Testis (tissue), 3 donors: ENCODE measurements around the gene SH3BP1. TPM values are rescaled to one million over a fixed set of nuclear protein-coding genes. Genes with fewer than 3 reads are reported as not detected.
"Not testable (repeated sequence)": the region's sequence is repeated elsewhere in the genome, so short reads cannot be mapped to it uniquely, and the experiment has no call there.

ENCODE experiments used
- DNase-seq: peaks from one replicate; pipeline ENCODE4 v3.0.0-alpha.2; 2019
- H3K27ac ChIP-seq, 2 donors: fragments of 200-600 bp; sonication (generic); one replicate each; pipeline ENCODE4 v1.5.1; 2019
- H3K27me3 ChIP-seq: fragments of 200-600 bp; sonication (generic); one replicate; pipeline ENCODE4 v1.5.1; 2019
- H3K36me3 ChIP-seq: fragments of 200-600 bp; sonication (generic); one replicate; pipeline ENCODE4 v1.5.1; 2017; ENCODE audit warnings: low read depth; ENCODE audit errors: missing control alignments
- H3K4me1 ChIP-seq: fragments of 200-600 bp; sonication (generic); one replicate; pipeline ENCODE4 v1.5.1; 2019
- H3K4me3 ChIP-seq, 2 donors: fragments of 200-600 bp; sonication (generic); one replicate each; pipeline ENCODE4 v1.5.1; 2017 to 2019
- H3K9me3 ChIP-seq: fragments of 200-600 bp; sonication (generic); one replicate; pipeline ENCODE4 v1.5.1; 2017
- POLR2A ChIP-seq: fragments of 450-650 bp; IDR thresholded peaks from one replicate; pipeline ENCODE4 v1.6.1; 2017; ENCODE audit warnings: antibody characterized with exemption, mild to moderate bottlenecking, moderate library complexity
- WGBS, 2 donors: methylation state at CpG; one replicate each; pipeline ENCODE4 v1.1.5; 2018; 5-methylcytosine and 5-hydroxymethylcytosine counted together
- intact Hi-C: fragments of 100-400 bp; cut with DNase I; formaldehyde crosslinking; loops from one replicate; pipeline ENCODE4 v1.15.1; 2023; ENCODE audit warnings: low total_unique reads
- polyA plus RNA-seq: library from polyadenylated mRNA; stranded (reverse); fragments of 350-450 nt; fragmentation: Illumina TruSeq; extraction: RNeasy Lipid Tissue Mini Kit (QIAGEN cat#74804); gene quantifications from one replicate; pipeline ENCODE4 v1.2.3, GENCODE V29; 2014; ENCODE audit warnings: low read depth, low replicate concordance; ENCODE audit not compliant: insufficient read depth
- total RNA-seq, 2 donors: library from RNA; depleted of rRNA; stranded (reverse); fragments of >200 nt; gene quantifications; one replicate each; pipeline ENCODE4 v1.2.3, GENCODE V29; 2016
- TF ChIP-seq, protein P1 (sequence below), 3 experiments: fragments of 450-650 bp in 2 of 3; fragments of 200-600 bp in 1 of 3; sonication (generic) in 1 of 3; IDR thresholded peaks; one replicate each; pipeline ENCODE4 v1.5.1; 2016 to 2019; ENCODE audit warnings: antibody characterized with exemption in 3 of 3, mild to moderate bottlenecking in 2 of 3, moderate library complexity in 1 of 3

Gene SH3BP1
- total and polyA plus RNA-seq, 3 donors from 2014 or later: 11.9 to 23.6 (median 15.7) TPM

DNA sequence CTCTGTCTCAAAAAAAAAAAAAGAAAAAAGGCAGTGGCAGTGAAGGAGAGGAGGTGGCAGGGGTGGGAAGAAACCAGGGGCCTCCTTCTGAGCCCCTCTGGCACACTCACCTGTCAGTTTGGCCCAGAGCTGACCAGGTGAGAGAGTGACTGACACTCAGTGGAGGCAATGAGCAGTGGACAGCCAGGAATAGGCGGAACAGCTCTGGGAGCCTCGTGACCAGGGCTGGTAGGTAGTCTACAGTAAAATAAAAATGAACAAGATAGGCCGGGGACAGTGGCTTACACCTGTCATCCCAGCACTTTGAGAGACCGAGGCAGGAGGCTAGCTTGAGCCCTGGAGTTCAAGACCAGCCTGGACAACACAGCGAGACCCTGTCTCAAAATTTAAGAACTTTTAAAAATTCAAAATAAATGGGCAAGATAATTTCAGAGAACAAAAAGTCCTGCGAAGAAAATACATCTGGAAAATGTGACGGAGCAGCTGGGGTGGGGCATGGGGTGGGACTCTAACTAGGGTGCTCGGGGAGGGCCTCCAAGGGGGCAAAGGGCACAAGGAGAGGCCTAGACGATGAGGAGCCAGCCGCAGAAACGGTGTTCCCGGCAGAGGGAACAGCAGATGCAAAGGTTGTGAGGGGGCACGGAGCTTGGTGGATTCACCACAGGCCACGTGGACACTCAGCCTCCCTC is 15.2 kb downstream of the SH3BP1 start:
- no peaks in the 10 kb centered on the region for H3K36me3 ChIP-seq
- DNase-seq: no peak
- intact Hi-C loops: no loop called here

DNA sequence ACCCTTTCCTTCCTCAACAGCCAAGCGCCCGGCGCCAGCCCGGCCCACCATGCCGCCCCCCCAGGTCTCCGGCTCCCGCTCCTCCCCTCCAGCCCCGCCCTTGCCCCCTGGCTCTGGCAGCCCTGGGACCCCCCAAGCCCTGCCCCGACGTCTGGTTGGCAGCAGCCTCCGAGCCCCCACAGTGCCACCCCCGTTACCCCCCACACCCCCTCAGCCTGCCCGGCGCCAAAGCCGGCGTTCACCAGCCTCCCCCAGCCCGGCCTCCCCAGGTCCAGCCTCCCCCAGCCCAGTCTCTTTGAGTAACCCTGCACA is 15.7 kb downstream of the SH3BP1 start:
- Histone ChIP-seq H3K36me3 (no peaks in the 10 kb centered on the region), H3K4me3 (no peak overlapping the region), H3K27ac (no peak overlapping the region), H3K4me1 (peaks cover 10% of the 10 kb centered on the region), H3K27me3 (no peaks in the 10 kb centered on the region), H3K9me3 (no peaks in the 10 kb centered on the region)
- WGBS, 2 donors: 81 to 85% methylated on average over 14 to 17 of the region's 17 CpGs
- intact Hi-C loops: no loop called here
- TF ChIP-seq, protein P1, sequence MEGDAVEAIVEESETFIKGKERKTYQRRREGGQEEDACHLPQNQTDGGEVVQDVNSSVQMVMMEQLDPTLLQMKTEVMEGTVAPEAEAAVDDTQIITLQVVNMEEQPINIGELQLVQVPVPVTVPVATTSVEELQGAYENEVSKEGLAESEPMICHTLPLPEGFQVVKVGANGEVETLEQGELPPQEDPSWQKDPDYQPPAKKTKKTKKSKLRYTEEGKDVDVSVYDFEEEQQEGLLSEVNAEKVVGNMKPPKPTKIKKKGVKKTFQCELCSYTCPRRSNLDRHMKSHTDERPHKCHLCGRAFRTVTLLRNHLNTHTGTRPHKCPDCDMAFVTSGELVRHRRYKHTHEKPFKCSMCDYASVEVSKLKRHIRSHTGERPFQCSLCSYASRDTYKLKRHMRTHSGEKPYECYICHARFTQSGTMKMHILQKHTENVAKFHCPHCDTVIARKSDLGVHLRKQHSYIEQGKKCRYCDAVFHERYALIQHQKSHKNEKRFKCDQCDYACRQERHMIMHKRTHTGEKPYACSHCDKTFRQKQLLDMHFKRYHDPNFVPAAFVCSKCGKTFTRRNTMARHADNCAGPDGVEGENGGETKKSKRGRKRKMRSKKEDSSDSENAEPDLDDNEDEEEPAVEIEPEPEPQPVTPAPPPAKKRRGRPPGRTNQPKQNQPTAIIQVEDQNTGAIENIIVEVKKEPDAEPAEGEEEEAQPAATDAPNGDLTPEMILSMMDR (IDR thresholded peaks at IDR 0.05): no peak
- no peak for TF ChIP-seq POLR2A
- DNase-seq: no peak

More for the DNA sequence above, 15.2 kb downstream of the SH3BP1 start:
- Histone ChIP-seq H3K9me3 (no peaks in the 10 kb centered on the region), H3K4me1 (peaks cover 5% of the 10 kb centered on the region), H3K4me3 (no peak overlapping the region), H3K27ac (no peak overlapping the region), H3K27me3 (no peaks in the 10 kb centered on the region)
- TF ChIP-seq, protein P1 (IDR thresholded peaks at IDR 0.05): no peak
- TF ChIP-seq POLR2A: no peak
- 77 to 79% methylated on average over 14 of the region's 14 CpGs for WGBS, 2 donors

DNA sequence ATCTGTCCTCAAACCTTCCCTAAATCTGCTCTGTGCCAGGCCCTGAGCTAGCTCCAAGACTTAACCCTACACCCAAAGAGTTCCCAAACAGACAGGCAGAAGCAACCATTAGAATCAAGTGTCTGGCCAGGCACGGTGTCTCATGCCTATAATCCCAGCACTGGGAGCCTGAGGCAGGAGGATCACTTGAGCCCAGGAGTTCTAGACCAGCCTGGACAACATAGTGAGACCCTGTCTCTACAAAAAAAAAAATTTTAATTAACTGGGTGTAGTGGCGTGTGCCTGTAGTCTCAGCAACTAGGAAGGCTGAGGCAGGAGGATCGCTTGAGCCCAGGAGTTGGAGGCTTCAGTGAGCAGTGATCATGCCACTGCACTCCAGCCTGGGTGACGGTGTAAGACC is 17.1 kb downstream of the SH3BP1 start:
- intact Hi-C loops: not testable (repeated sequence)

DNA sequence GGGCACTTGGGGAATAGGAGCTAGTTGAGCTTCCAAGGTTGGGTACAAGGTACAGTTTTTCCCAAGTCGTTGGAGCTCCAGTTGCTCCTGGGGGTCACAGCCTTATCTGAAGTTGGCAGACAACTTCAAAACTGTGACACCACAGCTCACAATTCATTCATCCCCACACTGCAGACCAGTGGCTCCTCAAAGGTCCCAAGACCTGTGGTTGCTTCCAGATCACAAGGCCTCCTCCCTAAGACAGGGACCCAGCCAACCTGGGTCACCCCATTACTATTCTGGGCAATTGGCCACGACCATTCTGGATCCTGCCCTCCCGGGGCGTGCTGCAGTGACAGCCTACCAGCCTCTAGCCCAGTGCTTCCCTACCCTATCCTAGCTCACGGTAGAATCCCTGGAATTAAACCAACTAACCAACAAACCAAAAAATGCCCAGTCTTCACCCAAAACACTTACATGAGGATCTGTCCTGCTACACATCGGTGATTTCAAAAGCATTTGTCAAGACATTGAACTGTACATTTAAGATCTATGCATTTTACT is 18.2 kb downstream of the SH3BP1 start:
- intact Hi-C loops: no loop called here

More for the DNA sequence above, 17.1 kb downstream of the SH3BP1 start:
- not testable (repeated sequence) for H3K36me3 ChIP-seq, DNase-seq, H3K27ac ChIP-seq, H3K9me3 ChIP-seq, H3K27me3 ChIP-seq, H3K4me3 ChIP-seq
- WGBS, 2 donors: 90 to 96% methylated on average over 4 of the region's 4 CpGs
- peaks cover 23% of the 10 kb centered on the region for H3K4me1 ChIP-seq

More for the DNA sequence above, 18.2 kb downstream of the SH3BP1 start:
- Histone ChIP-seq H3K9me3 (no peaks in the 10 kb centered on the region), H3K27me3 (no peaks in the 10 kb centered on the region), H3K36me3 (no peaks in the 10 kb centered on the region), H3K4me3 (peak overlapping the region; percentile 12 to 31), H3K27ac (peak overlapping the region; percentile 44 to 84), H3K4me1 (peaks cover 32% of the 10 kb centered on the region)
- 2 to 3% methylated on average over 6 of the region's 6 CpGs for WGBS, 2 donors
- TF ChIP-seq, protein P1 (IDR thresholded peaks at IDR 0.05): no peak
- TF ChIP-seq POLR2A: no peak
- no peak for DNase-seq
